B cell (primary cell): ENCODE data around the gene TSPAN18.

Experiments
- EZH2 ChIP-seq: IDR thresholded peaks from 2 replicates; pipeline ENCODE4 v1.6.1; 2012; ENCODE audit warnings: borderline replicate concordance, low read depth, mild to moderate bottlenecking, moderate library complexity, low read length; ENCODE audit not compliant: insufficient read depth, poor library complexity, severe bottlenecking
- TF ChIP-seq, protein P1 (sequence below): fragments of 200-600 bp; IDR thresholded peaks from one replicate; pipeline ENCODE4 v1.8.0; 2022; ENCODE audit warnings: antibody characterized with exemption, mild to moderate bottlenecking

- TF ChIP-seq, protein P1, sequence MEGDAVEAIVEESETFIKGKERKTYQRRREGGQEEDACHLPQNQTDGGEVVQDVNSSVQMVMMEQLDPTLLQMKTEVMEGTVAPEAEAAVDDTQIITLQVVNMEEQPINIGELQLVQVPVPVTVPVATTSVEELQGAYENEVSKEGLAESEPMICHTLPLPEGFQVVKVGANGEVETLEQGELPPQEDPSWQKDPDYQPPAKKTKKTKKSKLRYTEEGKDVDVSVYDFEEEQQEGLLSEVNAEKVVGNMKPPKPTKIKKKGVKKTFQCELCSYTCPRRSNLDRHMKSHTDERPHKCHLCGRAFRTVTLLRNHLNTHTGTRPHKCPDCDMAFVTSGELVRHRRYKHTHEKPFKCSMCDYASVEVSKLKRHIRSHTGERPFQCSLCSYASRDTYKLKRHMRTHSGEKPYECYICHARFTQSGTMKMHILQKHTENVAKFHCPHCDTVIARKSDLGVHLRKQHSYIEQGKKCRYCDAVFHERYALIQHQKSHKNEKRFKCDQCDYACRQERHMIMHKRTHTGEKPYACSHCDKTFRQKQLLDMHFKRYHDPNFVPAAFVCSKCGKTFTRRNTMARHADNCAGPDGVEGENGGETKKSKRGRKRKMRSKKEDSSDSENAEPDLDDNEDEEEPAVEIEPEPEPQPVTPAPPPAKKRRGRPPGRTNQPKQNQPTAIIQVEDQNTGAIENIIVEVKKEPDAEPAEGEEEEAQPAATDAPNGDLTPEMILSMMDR, result no peak
- no peak for TF ChIP-seq EZH2
Measured at GRCh38 chr11:44840521-44841251, 113.9 kb downstream of the TSPAN18 start.
